ENCODE measurements around the gene PRADC1. TPM values are rescaled to one million over a fixed set of nuclear protein-coding genes. Genes with fewer than 3 reads are reported as not detected.
A peak's percentile ranks its signal among the peaks of the same experiment; 100 is the strongest.

The PRADC1 gene
- total and polyA plus RNA-seq, 5 donors from 2014 or later = 7.0 to 35.3 (median 32.4) TPM

- H3K4me3 Mint-ChIP-seq = no peak overlapping the region
- no peak for ATAC-seq (ENCODE audit: low read depth in 2 of 2)
- no peaks in the 10 kb centered on the region for H3K27me3 ChIP-seq (ENCODE audit: control insufficient read depth, insufficient read depth, low read length)
- H3K4me3 ChIP-seq (ENCODE audit: low read depth, low read length) = no peak overlapping the region
- no peaks in the 10 kb centered on the region for H3K27me3 Mint-ChIP-seq
- H3K9me3 Mint-ChIP-seq = no peaks in the 10 kb centered on the region
- peaks cover 0 to 4% (median 0%) of the 10 kb centered on the region in 4 donors for H3K4me1 Mint-ChIP-seq
- DNase-seq = no peak
- peaks cover 22% of the 10 kb centered on the region for H3K36me3 Mint-ChIP-seq
- H3K36me3 ChIP-seq (ENCODE audit: control insufficient read depth, insufficient read depth, low read length) = peaks cover 67% of the 10 kb centered on the region
- H3K4me1 ChIP-seq (ENCODE audit: control insufficient read depth, insufficient read depth, low read length, poor library complexity, severe bottlenecking) = no peaks in the 10 kb centered on the region
- H3K27ac Mint-ChIP-seq = no peak overlapping the region
- H3K27ac ChIP-seq (ENCODE audit: insufficient read depth, low read length, poor library complexity, severe bottlenecking) = no peak overlapping the region
- H3K9me3 ChIP-seq (ENCODE audit: control insufficient read depth in 2 of 2, low read length in 2 of 2) = no peaks in the 10 kb centered on the region
Observed at GRCh38 chr2:73252238-73253027, 19.4 kb upstream of the PRADC1 start.

GRCh38 chr2:73250872-73251846, 18.1 kb upstream of the PRADC1 start:
- DNase-seq = no peak
- Mint-ChIP-seq H3K4me1 (peaks cover 0 to 4% (median 0%) of the 10 kb centered on the region in 4 donors), H3K4me3 (no peak overlapping the region), H3K27ac (no peak overlapping the region), H3K27me3 (no peaks in the 10 kb centered on the region), H3K36me3 (peaks cover 33% of the 10 kb centered on the region), H3K9me3 (no peaks in the 10 kb centered on the region)
- Histone ChIP-seq H3K27me3 (ENCODE audit: control insufficient read depth, insufficient read depth, low read length) (no peaks in the 10 kb centered on the region), H3K27ac (ENCODE audit: insufficient read depth, low read length, poor library complexity, severe bottlenecking) (no peak overlapping the region), H3K4me3 (ENCODE audit: low read depth, low read length) (no peak overlapping the region), H3K9me3 (ENCODE audit: control insufficient read depth in 2 of 2, low read length in 2 of 2) (no peaks in the 10 kb centered on the region), H3K36me3 (ENCODE audit: control insufficient read depth, insufficient read depth, low read length) (peaks cover 80% of the 10 kb centered on the region), H3K4me1 (ENCODE audit: control insufficient read depth, insufficient read depth, low read length, poor library complexity, severe bottlenecking) (no peaks in the 10 kb centered on the region)
- ATAC-seq (ENCODE audit: low read depth in 2 of 2) = no peak

- no peak overlapping the region for H3K27ac Mint-ChIP-seq
- no peak overlapping the region for H3K4me3 Mint-ChIP-seq
- Histone ChIP-seq H3K27me3 (ENCODE audit: control insufficient read depth, insufficient read depth, low read length) (no peaks in the 10 kb centered on the region), H3K9me3 (ENCODE audit: control insufficient read depth in 2 of 2, low read length in 2 of 2) (no peaks in the 10 kb centered on the region), H3K36me3 (ENCODE audit: control insufficient read depth, insufficient read depth, low read length) (peaks cover 95% of the 10 kb centered on the region), H3K4me3 (ENCODE audit: low read depth, low read length) (no peak overlapping the region), H3K27ac (ENCODE audit: insufficient read depth, low read length, poor library complexity, severe bottlenecking) (no peak overlapping the region), H3K4me1 (ENCODE audit: control insufficient read depth, insufficient read depth, low read length, poor library complexity, severe bottlenecking) (no peaks in the 10 kb centered on the region)
- peaks cover 40% of the 10 kb centered on the region for H3K36me3 Mint-ChIP-seq
- no peaks in the 10 kb centered on the region for H3K27me3 Mint-ChIP-seq
- H3K4me1 Mint-ChIP-seq = peaks cover 0 to 10% (median under 1%) of the 10 kb centered on the region in 4 donors
- no peak for DNase-seq
- no peak for ATAC-seq (ENCODE audit: low read depth in 2 of 2)
- no peaks in the 10 kb centered on the region for H3K9me3 Mint-ChIP-seq
Observed at GRCh38 chr2:73249636-73250035, 16.6 kb upstream of the PRADC1 start.

GRCh38 chr2:73246850-73247249, 13.8 kb upstream of the PRADC1 start:
- H3K4me3 Mint-ChIP-seq = no peak overlapping the region
- DNase-seq (no peak), ATAC-seq (ENCODE audit: low read depth in 2 of 2) (no peak)
- peaks cover 92% of the 10 kb centered on the region for H3K36me3 ChIP-seq (ENCODE audit: control insufficient read depth, insufficient read depth, low read length)
- no peak overlapping the region for H3K4me3 ChIP-seq (ENCODE audit: low read depth, low read length)
- no peaks in the 10 kb centered on the region for H3K27me3 Mint-ChIP-seq
- no peaks in the 10 kb centered on the region for H3K9me3 Mint-ChIP-seq
- H3K9me3 ChIP-seq (ENCODE audit: control insufficient read depth in 2 of 2, low read length in 2 of 2) = no peaks in the 10 kb centered on the region
- no peak overlapping the region for H3K27ac ChIP-seq (ENCODE audit: insufficient read depth, low read length, poor library complexity, severe bottlenecking)
- H3K27ac Mint-ChIP-seq = no peak overlapping the region
- peaks cover 0 to 10% (median 6%) of the 10 kb centered on the region in 4 donors for H3K4me1 Mint-ChIP-seq
- no peaks in the 10 kb centered on the region for H3K27me3 ChIP-seq (ENCODE audit: control insufficient read depth, insufficient read depth, low read length)
- H3K4me1 ChIP-seq (ENCODE audit: control insufficient read depth, insufficient read depth, low read length, poor library complexity, severe bottlenecking) = no peaks in the 10 kb centered on the region
- H3K36me3 Mint-ChIP-seq = peaks cover 45% of the 10 kb centered on the region

GRCh38 chr2:73244580-73244979, 11.5 kb upstream of the PRADC1 start:
- H3K4me1 Mint-ChIP-seq = peaks cover 1 to 10% (median 7%) of the 10 kb centered on the region in 4 donors
- Histone ChIP-seq H3K4me1 (ENCODE audit: control insufficient read depth, insufficient read depth, low read length, poor library complexity, severe bottlenecking) (no peaks in the 10 kb centered on the region), H3K9me3 (ENCODE audit: control insufficient read depth in 2 of 2, low read length in 2 of 2) (no peaks in the 10 kb centered on the region), H3K36me3 (ENCODE audit: control insufficient read depth, insufficient read depth, low read length) (peaks cover 89% of the 10 kb centered on the region), H3K27ac (ENCODE audit: insufficient read depth, low read length, poor library complexity, severe bottlenecking) (no peak overlapping the region), H3K4me3 (ENCODE audit: low read depth, low read length) (no peak overlapping the region), H3K27me3 (ENCODE audit: control insufficient read depth, insufficient read depth, low read length) (no peaks in the 10 kb centered on the region)
- no peak overlapping the region for H3K4me3 Mint-ChIP-seq
- DNase-seq (no peak), ATAC-seq (ENCODE audit: low read depth in 2 of 2) (no peak)
- H3K27ac Mint-ChIP-seq = no peak overlapping the region
- H3K9me3 Mint-ChIP-seq = no peaks in the 10 kb centered on the region
- H3K27me3 Mint-ChIP-seq = no peaks in the 10 kb centered on the region
- H3K36me3 Mint-ChIP-seq = peaks cover 30% of the 10 kb centered on the region

- DNase-seq (no peak), ATAC-seq (ENCODE audit: low read depth in 2 of 2) (no peak)
- H3K9me3 Mint-ChIP-seq = no peaks in the 10 kb centered on the region
- Histone ChIP-seq H3K4me3 (ENCODE audit: low read depth, low read length) (no peak overlapping the region), H3K9me3 (ENCODE audit: control insufficient read depth in 2 of 2, low read length in 2 of 2) (no peaks in the 10 kb centered on the region), H3K27me3 (ENCODE audit: control insufficient read depth, insufficient read depth, low read length) (no peaks in the 10 kb centered on the region), H3K36me3 (ENCODE audit: control insufficient read depth, insufficient read depth, low read length) (peaks cover 89% of the 10 kb centered on the region), H3K27ac (ENCODE audit: insufficient read depth, low read length, poor library complexity, severe bottlenecking) (no peak overlapping the region), H3K4me1 (ENCODE audit: control insufficient read depth, insufficient read depth, low read length, poor library complexity, severe bottlenecking) (no peaks in the 10 kb centered on the region)
- H3K4me1 Mint-ChIP-seq = peaks cover 6 to 15% (median 10%) of the 10 kb centered on the region in 4 donors
- H3K27ac Mint-ChIP-seq = no peak overlapping the region
- H3K27me3 Mint-ChIP-seq = no peaks in the 10 kb centered on the region
- peaks cover 26% of the 10 kb centered on the region for H3K36me3 Mint-ChIP-seq
- H3K4me3 Mint-ChIP-seq = no peak overlapping the region
Observed at GRCh38 chr2:73243884-73244570, 11.0 kb upstream of the PRADC1 start.

GRCh38 chr2:73239776-73240175, 6.7 kb upstream of the PRADC1 start:
- DNase-seq = no peak
- Histone ChIP-seq H3K9me3 (ENCODE audit: control insufficient read depth in 2 of 2, low read length in 2 of 2) (no peaks in the 10 kb centered on the region), H3K36me3 (ENCODE audit: control insufficient read depth, insufficient read depth, low read length) (peaks cover 53% of the 10 kb centered on the region), H3K27me3 (ENCODE audit: control insufficient read depth, insufficient read depth, low read length) (no peaks in the 10 kb centered on the region), H3K27ac (ENCODE audit: insufficient read depth, low read length, poor library complexity, severe bottlenecking) (no peak overlapping the region), H3K4me1 (ENCODE audit: control insufficient read depth, insufficient read depth, low read length, poor library complexity, severe bottlenecking) (peaks cover 28% of the 10 kb centered on the region), H3K4me3 (ENCODE audit: low read depth, low read length) (no peak overlapping the region)
- H3K27me3 Mint-ChIP-seq = no peaks in the 10 kb centered on the region
- peak overlapping the region in 1 of 3 donors; percentile 43 for H3K27ac Mint-ChIP-seq
- peaks cover 9% of the 10 kb centered on the region for H3K36me3 Mint-ChIP-seq
- H3K4me1 Mint-ChIP-seq = peaks cover 12 to 50% (median 39%) of the 10 kb centered on the region in 4 donors
- ATAC-seq (ENCODE audit: low read depth in 2 of 2) = no peak
- H3K4me3 Mint-ChIP-seq = no peak overlapping the region
- no peaks in the 10 kb centered on the region for H3K9me3 Mint-ChIP-seq

Measured in CD4-positive, CD25-positive, alpha-beta regulatory T cell (primary cell).